NCI-H187 treated with DMSO at 0.1 percent for 48 hours (cell line): Measurements from ENCODE around the gene MAP3K4.

ENCODE experiments used
- DNase-seq: peaks from one replicate; lab custom pipeline; 2025; lab: John Stamatoyannopoulos, UW

Gene MAP3K4

GRCh38 chr6:161080263-161080970, 88.8 kb downstream of the MAP3K4 start:
- DNase-seq, result no peak

- DNase-seq, result no peak
Measured at GRCh38 chr6:161082215-161082614, 90.6 kb downstream of the MAP3K4 start.

- DNase-seq, result no peak
Measured at GRCh38 chr6:161085246-161085645, 93.7 kb downstream of the MAP3K4 start.

- DNase-seq, result no peak
Measured at GRCh38 chr6:161088676-161089328, 97.2 kb downstream of the MAP3K4 start.

- DNase-seq, result no peak
Measured at GRCh38 chr6:161091151-161091550, 99.6 kb downstream of the MAP3K4 start.

- no peak for DNase-seq
Measured at GRCh38 chr6:161091972-161092701, 100.6 kb downstream of the MAP3K4 start.

GRCh38 chr6:161094955-161095354, 103.4 kb downstream of the MAP3K4 start:
- DNase-seq, result no peak

GRCh38 chr6:161095916-161096315, 104.3 kb downstream of the MAP3K4 start:
- DNase-seq, result no peak

- no peak for DNase-seq
Measured at GRCh38 chr6:161100072-161100471, 108.5 kb downstream of the MAP3K4 start.

- DNase-seq, result no peak
Measured at GRCh38 chr6:161101517-161101916, 109.9 kb downstream of the MAP3K4 start.

- DNase-seq, result no peak
Measured at GRCh38 chr6:161103475-161103874, 111.9 kb downstream of the MAP3K4 start.

GRCh38 chr6:161104966-161105365, 113.4 kb downstream of the MAP3K4 start:
- no peak for DNase-seq

GRCh38 chr6:161105408-161105807, 113.8 kb downstream of the MAP3K4 start:
- DNase-seq, result no peak

GRCh38 chr6:161107779-161108730, 116.5 kb downstream of the MAP3K4 start:
- DNase-seq, result no peak

- no peak for DNase-seq
Measured at GRCh38 chr6:161108916-161109315, 117.3 kb downstream of the MAP3K4 start.

GRCh38 chr6:161109366-161109765, 117.8 kb downstream of the MAP3K4 start:
- DNase-seq, result no peak

- no peak for DNase-seq
Measured at GRCh38 chr6:161110028-161110779, 118.6 kb downstream of the MAP3K4 start.

- DNase-seq, result no peak
Measured at GRCh38 chr6:161111261-161111660, 119.7 kb downstream of the MAP3K4 start.

- no peak for DNase-seq
Measured at GRCh38 chr6:161115468-161115867, 123.9 kb downstream of the MAP3K4 start.

GRCh38 chr6:161116554-161116953, 125.0 kb downstream of the MAP3K4 start:
- no peak for DNase-seq

- DNase-seq, result no peak
Measured at GRCh38 chr6:161117308-161117707, 125.7 kb downstream of the MAP3K4 start.
